ENCODE results near the gene JAML. TPM values are rescaled to one million over a fixed set of nuclear protein-coding genes. Genes with fewer than 3 reads are reported as not detected.

Gene JAML
- total RNA-seq, 1 donor from 2014 or later: 377 TPM

GRCh38 chr11:118175993-118176777 lies 48.6 kb downstream of the JAML start, which contains the start of gene SCN2B:
SCN2B (minus strand) TSS chr11:118176639; CDS start chr11:118176431, 208 bp downstream.
- no peaks in the 10 kb centered on the region for H3K9me3 Mint-ChIP-seq
- no peak for DNase-seq (ENCODE audit: low spot score)
- no peak within 1 kb of the TSS for H3K4me3 Mint-ChIP-seq (ENCODE audit: low read depth)
- H3K36me3 Mint-ChIP-seq (ENCODE audit: low read depth): no peaks in the 10 kb centered on the region
- H3K4me1 Mint-ChIP-seq (ENCODE audit: low read depth): peaks cover 2% of the 10 kb centered on the region
- peaks cover 14% of the 10 kb centered on the region for H3K27me3 Mint-ChIP-seq (ENCODE audit: low read depth)
- no peak within 1 kb of the TSS for H3K27ac Mint-ChIP-seq
- intact Hi-C loops (cut with micrococcal nuclease): no loop called here

GRCh38 chr11:118175031-118175992 lies 49.5 kb downstream of the JAML start:
- intact Hi-C loops (cut with micrococcal nuclease): no loop called here
- Mint-ChIP-seq H3K4me3 (ENCODE audit: low read depth) (no peak overlapping the region), H3K4me1 (ENCODE audit: low read depth) (peaks cover 2% of the 10 kb centered on the region), H3K9me3 (no peaks in the 10 kb centered on the region), H3K27me3 (ENCODE audit: low read depth) (peaks cover 15% of the 10 kb centered on the region), H3K27ac (no peak overlapping the region), H3K36me3 (ENCODE audit: low read depth) (no peaks in the 10 kb centered on the region)
- DNase-seq (ENCODE audit: low spot score): no peak

GRCh38 chr11:118174006-118174567 lies 50.7 kb downstream of the JAML start:
- no peak overlapping the region for H3K4me3 Mint-ChIP-seq (ENCODE audit: low read depth)
- intact Hi-C loops (cut with micrococcal nuclease): no loop called here
- H3K9me3 Mint-ChIP-seq: no peaks in the 10 kb centered on the region
- no peak for DNase-seq (ENCODE audit: low spot score)
- H3K36me3 Mint-ChIP-seq (ENCODE audit: low read depth): no peaks in the 10 kb centered on the region
- H3K27me3 Mint-ChIP-seq (ENCODE audit: low read depth): peaks cover 26% of the 10 kb centered on the region
- H3K27ac Mint-ChIP-seq: no peak overlapping the region
- H3K4me1 Mint-ChIP-seq (ENCODE audit: low read depth): no peaks in the 10 kb centered on the region

- H3K27me3 Mint-ChIP-seq (ENCODE audit: low read depth): peaks cover 29% of the 10 kb centered on the region
- no peak overlapping the region for H3K27ac Mint-ChIP-seq
- H3K4me3 Mint-ChIP-seq (ENCODE audit: low read depth): no peak overlapping the region
- intact Hi-C loops (cut with micrococcal nuclease): no loop called here
- DNase-seq (ENCODE audit: low spot score): no peak
- H3K36me3 Mint-ChIP-seq (ENCODE audit: low read depth): no peaks in the 10 kb centered on the region
- H3K9me3 Mint-ChIP-seq: no peaks in the 10 kb centered on the region
- H3K4me1 Mint-ChIP-seq (ENCODE audit: low read depth): no peaks in the 10 kb centered on the region
These were observed 52.5 kb downstream of the JAML start for GRCh38 chr11:118172356-118172755.

- intact Hi-C loops (cut with micrococcal nuclease): loop anchor here (1.0 kb wide), 1 partner anchor 26 kb away; no protein-coding TSS in a partner anchor
- Mint-ChIP-seq H3K27me3 (ENCODE audit: low read depth) (peaks cover 27% of the 10 kb centered on the region), H3K4me3 (ENCODE audit: low read depth) (no peak overlapping the region), H3K36me3 (ENCODE audit: low read depth) (no peaks in the 10 kb centered on the region), H3K27ac (no peak overlapping the region), H3K9me3 (no peaks in the 10 kb centered on the region), H3K4me1 (ENCODE audit: low read depth) (no peaks in the 10 kb centered on the region)
- DNase-seq (ENCODE audit: low spot score): peak; percentile 65
These were observed 53.3 kb downstream of the JAML start for GRCh38 chr11:118171269-118172062.

GRCh38 chr11:118170882-118171268 lies 53.9 kb downstream of the JAML start:
- Mint-ChIP-seq H3K27ac (no peak overlapping the region), H3K36me3 (ENCODE audit: low read depth) (no peaks in the 10 kb centered on the region), H3K27me3 (ENCODE audit: low read depth) (peaks cover 27% of the 10 kb centered on the region), H3K9me3 (no peaks in the 10 kb centered on the region), H3K4me3 (ENCODE audit: low read depth) (no peak overlapping the region), H3K4me1 (ENCODE audit: low read depth) (no peaks in the 10 kb centered on the region)
- intact Hi-C loops (cut with micrococcal nuclease): loop anchor here (1.0 kb wide), 1 partner anchor 26 kb away; no protein-coding TSS in a partner anchor
- no peak for DNase-seq (ENCODE audit: low spot score)

- Mint-ChIP-seq H3K27ac (no peak overlapping the region), H3K4me3 (ENCODE audit: low read depth) (no peak overlapping the region), H3K36me3 (ENCODE audit: low read depth) (no peaks in the 10 kb centered on the region), H3K9me3 (no peaks in the 10 kb centered on the region), H3K4me1 (ENCODE audit: low read depth) (no peaks in the 10 kb centered on the region), H3K27me3 (ENCODE audit: low read depth) (peaks cover 22% of the 10 kb centered on the region)
- intact Hi-C loops (cut with micrococcal nuclease): no loop called here
- DNase-seq (ENCODE audit: low spot score): no peak
These were observed 54.6 kb downstream of the JAML start for GRCh38 chr11:118170231-118170630.

- intact Hi-C loops (cut with micrococcal nuclease): no loop called here
- H3K9me3 Mint-ChIP-seq: no peaks in the 10 kb centered on the region
- DNase-seq (ENCODE audit: low spot score): no peak
- no peak overlapping the region for H3K27ac Mint-ChIP-seq
- H3K36me3 Mint-ChIP-seq (ENCODE audit: low read depth): no peaks in the 10 kb centered on the region
- no peak overlapping the region for H3K4me3 Mint-ChIP-seq (ENCODE audit: low read depth)
- no peaks in the 10 kb centered on the region for H3K4me1 Mint-ChIP-seq (ENCODE audit: low read depth)
- H3K27me3 Mint-ChIP-seq (ENCODE audit: low read depth): peaks cover 23% of the 10 kb centered on the region
These were observed 55.3 kb downstream of the JAML start for GRCh38 chr11:118169300-118170140.

- intact Hi-C loops (cut with micrococcal nuclease): no loop called here
These were observed 56.1 kb downstream of the JAML start for GRCh38 chr11:118168751-118169150.

GRCh38 chr11:118168316-118168715 lies 56.5 kb downstream of the JAML start:
- no peak overlapping the region for H3K27ac Mint-ChIP-seq
- H3K4me3 Mint-ChIP-seq (ENCODE audit: low read depth): no peak overlapping the region
- H3K27me3 Mint-ChIP-seq (ENCODE audit: low read depth): peaks cover 24% of the 10 kb centered on the region
- H3K36me3 Mint-ChIP-seq (ENCODE audit: low read depth): no peaks in the 10 kb centered on the region
- no peak for DNase-seq (ENCODE audit: low spot score)
- no peaks in the 10 kb centered on the region for H3K4me1 Mint-ChIP-seq (ENCODE audit: low read depth)
- intact Hi-C loops (cut with micrococcal nuclease): no loop called here
- H3K9me3 Mint-ChIP-seq: no peaks in the 10 kb centered on the region

More at GRCh38 chr11:118168751-118169150, 56.1 kb downstream of the JAML start:
- no peak overlapping the region for H3K27ac Mint-ChIP-seq
- no peaks in the 10 kb centered on the region for H3K36me3 Mint-ChIP-seq (ENCODE audit: low read depth)
- no peaks in the 10 kb centered on the region for H3K9me3 Mint-ChIP-seq
- H3K4me1 Mint-ChIP-seq (ENCODE audit: low read depth): no peaks in the 10 kb centered on the region
- peaks cover 22% of the 10 kb centered on the region for H3K27me3 Mint-ChIP-seq (ENCODE audit: low read depth)
- no peak overlapping the region for H3K4me3 Mint-ChIP-seq (ENCODE audit: low read depth)
- DNase-seq (ENCODE audit: low spot score): no peak

- Mint-ChIP-seq H3K9me3 (no peaks in the 10 kb centered on the region), H3K27ac (no peak overlapping the region), H3K4me1 (ENCODE audit: low read depth) (no peaks in the 10 kb centered on the region), H3K36me3 (ENCODE audit: low read depth) (no peaks in the 10 kb centered on the region), H3K4me3 (ENCODE audit: low read depth) (no peak overlapping the region), H3K27me3 (ENCODE audit: low read depth) (peaks cover 23% of the 10 kb centered on the region)
- intact Hi-C loops (cut with micrococcal nuclease): no loop called here
- no peak for DNase-seq (ENCODE audit: low spot score)
These were observed 56.9 kb downstream of the JAML start for GRCh38 chr11:118167906-118168305.
